ENCODE results near the gene RNF220.

DNA sequence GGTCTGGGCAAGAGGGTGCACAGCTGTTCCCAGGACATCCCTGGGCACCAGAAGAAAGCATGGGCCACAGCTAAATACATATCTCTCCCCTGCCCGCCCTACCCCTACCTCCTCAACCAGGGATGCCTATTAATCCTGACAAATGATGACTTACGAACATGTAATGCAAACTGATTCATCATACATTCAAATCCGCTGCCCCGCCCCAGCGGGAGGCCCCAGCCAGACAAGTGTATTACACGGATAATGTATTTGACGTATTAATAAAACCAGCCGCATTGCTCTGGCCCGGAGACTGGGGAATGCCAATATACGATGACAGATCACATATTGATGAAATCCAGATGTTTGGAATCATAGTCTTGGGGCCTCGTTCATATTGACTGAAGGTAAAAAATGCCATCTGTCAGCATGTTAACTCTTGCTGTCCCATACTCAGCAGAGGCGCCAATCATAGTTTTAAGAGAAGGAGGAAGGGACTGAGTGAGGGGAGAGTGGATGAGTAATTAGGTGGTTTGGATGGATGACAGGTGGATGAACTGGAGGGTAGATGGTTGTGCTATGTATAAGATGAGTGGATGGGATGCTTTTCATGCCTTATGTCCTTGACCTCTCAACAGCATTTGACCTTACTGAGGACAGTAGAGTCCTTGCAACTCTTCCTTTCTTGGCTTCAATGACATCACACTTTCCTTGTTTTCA lies 201.0 kb downstream of the RNF220 start:
- no peak for TF ChIP-seq CTCF (IDR thresholded peaks at IDR 0.05)
- TF ChIP-seq POLR2A (IDR thresholded peaks at IDR 0.05) = no peak
